Inflammatory macrophage treated with lipopolysaccharide for 1 hour (primary cell): ENCODE data around the gene ARHGEF10L.
"Not testable (repeated sequence)": the region's sequence is repeated elsewhere in the genome, so short reads cannot be mapped to it uniquely, and the experiment has no call there.

Experiments
- DNase-seq, 2 donors: peaks; one replicate each; pipeline ENCODE4 v3.0.0-alpha.2; 2020 to 2022

Gene ARHGEF10L

GRCh38 chr1:17721444-17721843 lies 181.9 kb downstream of the ARHGEF10L start:
- DNase-seq, result no peak

- DNase-seq, result no peak
Observed at GRCh38 chr1:17723684-17724083, 184.2 kb downstream of the ARHGEF10L start.

GRCh38 chr1:17724150-17724549 lies 184.7 kb downstream of the ARHGEF10L start:
- no peak for DNase-seq

GRCh38 chr1:17725084-17725719 lies 185.7 kb downstream of the ARHGEF10L start:
- no peak for DNase-seq

GRCh38 chr1:17725811-17726582 lies 186.5 kb downstream of the ARHGEF10L start:
- no peak for DNase-seq

GRCh38 chr1:17728123-17728712 lies 188.7 kb downstream of the ARHGEF10L start:
- no peak for DNase-seq

GRCh38 chr1:17729248-17729647 lies 189.8 kb downstream of the ARHGEF10L start:
- DNase-seq, result no peak

GRCh38 chr1:17729909-17730308 lies 190.4 kb downstream of the ARHGEF10L start:
- no peak for DNase-seq

- no peak for DNase-seq
Observed at GRCh38 chr1:17731460-17731859, 192.0 kb downstream of the ARHGEF10L start.

GRCh38 chr1:17732475-17732874 lies 193.0 kb downstream of the ARHGEF10L start:
- DNase-seq, result no peak

GRCh38 chr1:17733661-17734060 lies 194.2 kb downstream of the ARHGEF10L start:
- no peak for DNase-seq

GRCh38 chr1:17734609-17735008 lies 195.1 kb downstream of the ARHGEF10L start:
- no peak for DNase-seq

- no peak for DNase-seq
Observed at GRCh38 chr1:17735348-17735747, 195.8 kb downstream of the ARHGEF10L start.

- no peak for DNase-seq
Observed at GRCh38 chr1:17735793-17736192, 196.3 kb downstream of the ARHGEF10L start.

GRCh38 chr1:17736625-17737024 lies 197.1 kb downstream of the ARHGEF10L start:
- DNase-seq, result no peak

GRCh38 chr1:17739050-17739449 lies 199.6 kb downstream of the ARHGEF10L start:
- DNase-seq, result no peak

GRCh38 chr1:17741052-17741451 lies 201.6 kb downstream of the ARHGEF10L start:
- DNase-seq, result no peak

- no peak for DNase-seq
Observed at GRCh38 chr1:17742583-17742982, 203.1 kb downstream of the ARHGEF10L start.

- DNase-seq, result no peak
Observed at GRCh38 chr1:17743008-17743647, 203.6 kb downstream of the ARHGEF10L start.

GRCh38 chr1:17743925-17744324 lies 204.4 kb downstream of the ARHGEF10L start:
- DNase-seq, result no peak

GRCh38 chr1:17744666-17745478 lies 205.4 kb downstream of the ARHGEF10L start:
- DNase-seq, result no peak

- DNase-seq, result no peak
Observed at GRCh38 chr1:17745479-17745955, 206.0 kb downstream of the ARHGEF10L start.

- DNase-seq, result not testable (repeated sequence)
Observed at GRCh38 chr1:17746281-17746680, 206.8 kb downstream of the ARHGEF10L start.
